Stimulated activated CD4-positive, alpha-beta T cell treated with anti-CD3 and anti-CD28 coated beads, Interleukin-1b, Interleukin-23, amount 100 ng/mL, for 4 hours (primary cell): Measurements from ENCODE around the gene ZSWIM9.

Experiments used
- DNase-seq, 2 donors: peaks; one replicate each; pipeline ENCODE4 v3.0.0-alpha.2; 2020; ENCODE audit warnings: low read depth in 2 of 2

The ZSWIM9 gene

GRCh38 chr19:48174445-48175030 is 4.1 kb downstream of the ZSWIM9 start:
- DNase-seq: no peak

GRCh38 chr19:48175578-48175977 is 5.1 kb downstream of the ZSWIM9 start:
- no peak for DNase-seq

GRCh38 chr19:48176226-48176625 is 5.7 kb downstream of the ZSWIM9 start:
- DNase-seq: no peak

- no peak for DNase-seq
These were observed 11.0 kb downstream of the ZSWIM9 start for GRCh38 chr19:48181505-48181904.

- DNase-seq: no peak
These were observed 12.0 kb downstream of the ZSWIM9 start for GRCh38 chr19:48182434-48182833.

GRCh38 chr19:48183356-48183755 is 12.9 kb downstream of the ZSWIM9 start:
- DNase-seq: no peak

GRCh38 chr19:48186015-48186414 is 15.5 kb downstream of the ZSWIM9 start:
- no peak for DNase-seq

- DNase-seq: no peak
These were observed 16.1 kb downstream of the ZSWIM9 start for GRCh38 chr19:48186541-48186991.

- peak in 1 of 2 donors; percentile 40 for DNase-seq
These were observed 19.9 kb downstream of the ZSWIM9 start for GRCh38 chr19:48190288-48190884.

- DNase-seq: no peak
These were observed 20.4 kb downstream of the ZSWIM9 start for GRCh38 chr19:48190885-48191284.

- no peak for DNase-seq
These were observed 22.3 kb downstream of the ZSWIM9 start for GRCh38 chr19:48192750-48193149.

GRCh38 chr19:48194041-48194843 is 23.8 kb downstream of the ZSWIM9 start:
- no peak for DNase-seq

GRCh38 chr19:48194844-48195830 is 24.7 kb downstream of the ZSWIM9 start:
- DNase-seq: no peak

GRCh38 chr19:48196321-48196763 is 25.9 kb downstream of the ZSWIM9 start:
- no peak for DNase-seq

- DNase-seq: no peak
These were observed 26.6 kb downstream of the ZSWIM9 start for GRCh38 chr19:48196933-48197665.

- DNase-seq: no peak
These were observed 32.8 kb downstream of the ZSWIM9 start for GRCh38 chr19:48203222-48203793.

GRCh38 chr19:48203794-48204628 is 33.5 kb downstream of the ZSWIM9 start:
- DNase-seq: peak; percentile 82 to 84

GRCh38 chr19:48206397-48207093 is 36.1 kb downstream of the ZSWIM9 start:
- no peak for DNase-seq

- DNase-seq: no peak
These were observed 39.5 kb downstream of the ZSWIM9 start for GRCh38 chr19:48210005-48210404.
